ENCODE data around the gene EXOC6B. TPM values are rescaled to one million over a fixed set of nuclear protein-coding genes. Genes with fewer than 3 reads are reported as not detected.

Gene EXOC6B
- total and polyA plus RNA-seq, 9 of the 15 experiments (the other 6 are each of a cell fraction or from before 2014, with no cell fraction given): 0.28 to 4.2 (median 2.0) TPM

- CTCF ChIA-PET (ENCODE audit: low intra/inter-chr PET ratio): no interaction called here
- H3K4me3 ChIP-seq: no peak overlapping the region
- in situ Hi-C loops (cut with MboI): no loop called here
- H3K27ac ChIP-seq (ENCODE audit: extremely low read depth, low read depth, low read length): no peak overlapping the region
- no peak overlapping the region for H2AFZ ChIP-seq (ENCODE audit: low read depth, low read length)
- no peak overlapping the region for H3K9ac ChIP-seq (ENCODE audit: insufficient read depth in 1 of 2, low read depth in 2 of 2, low read length in 2 of 2)
- intact Hi-C loops (cut with micrococcal nuclease): loop anchor here (5.0 kb wide), 1 partner anchor 588 kb away; no protein-coding TSS in a partner anchor
- peaks cover 0 to 17% of the 10 kb centered on the region in 2 experiments; a peak in 2 of 5 replicates for H3K4me1 ChIP-seq (replicated peaks in 1 of 2; ENCODE audit: control insufficient read depth in 2 of 2, insufficient read depth in 2 of 2, low read length in 2 of 2)
- no peak for DNase-seq (ENCODE audit: extremely low read depth in 1 of 4, low spot score in 3 of 4)
- 2% methylated on average over 16 of the region's 19 CpGs for WGBS (ENCODE audit: insufficient coverage, low coverage, missing lambda C conversion rate)
- H3K9me3 ChIP-seq (replicated peaks; ENCODE audit: control insufficient read depth, insufficient read depth, low read depth, low read length): no peaks in the 10 kb centered on the region
- H3K79me2 ChIP-seq (ENCODE audit: control insufficient read depth, insufficient read depth, low read length): no peaks in the 10 kb centered on the region
- H3K27me3 ChIP-seq (ENCODE audit: control insufficient read depth in 2 of 2, insufficient read depth in 2 of 2, low read length in 2 of 2): peaks cover 2 to 41% of the 10 kb centered on the region in 2 experiments; a peak in 2 of 5 replicates
- peaks cover 5% of the 10 kb centered on the region for H3K9me1 ChIP-seq (ENCODE audit: control insufficient read depth, insufficient read depth, low read length)
- no peak for ATAC-seq
- no peak overlapping the region for H3K4me2 ChIP-seq (ENCODE audit: insufficient read depth, low read length)
- H3K36me3 ChIP-seq (ENCODE audit: control insufficient read depth, insufficient read depth, low read length): no peaks in the 10 kb centered on the region
- FAIRE-seq: no peak
- POLR2A ChIA-PET: no interaction called here
- no peaks in the 10 kb centered on the region; the same call in 1 of the 2 replicates for H4K20me1 ChIP-seq (replicated peaks; ENCODE audit: control insufficient read depth, insufficient read depth, low read length)
- BruUV-seq (replicated peaks): no TSS peak
- TF ChIP-seq ZNF12 (CRISPR knock-in tag; IDR thresholded peaks at IDR 0.05) (no peak), UBTF (IDR thresholded peaks at IDR 0.05; ENCODE audit: borderline replicate concordance in 1 of 2, low read depth in 2 of 2, low read length in 2 of 2) (no peak), IFI16 (CRISPR knock-in tag; IDR thresholded peaks at IDR 0.05) (no peak), ZBTB2 (IDR thresholded peaks at IDR 0.05) (no peak), SRSF1 (IDR thresholded peaks at IDR 0.05; ENCODE audit: low read depth, low read length) (no peak), ZFX (CRISPR knock-in tag; IDR thresholded peaks at IDR 0.05) (no peak), SLC30A9 (CRISPR knock-in tag; IDR thresholded peaks at IDR 0.05) (no peak), HINFP (tag; conservative IDR thresholded peaks at IDR 0.05; ENCODE audit: low read depth) (no peak), DPF2 (IDR thresholded peaks at IDR 0.05) (no peak), DIDO1 (tag; IDR thresholded peaks at IDR 0.05; ENCODE audit: low read depth) (no peak), RBM39 (optimal IDR thresholded peaks at IDR 0.05; ENCODE audit: low read depth, low read length) (no peak)
- TF ChIP-seq, protein P1, sequence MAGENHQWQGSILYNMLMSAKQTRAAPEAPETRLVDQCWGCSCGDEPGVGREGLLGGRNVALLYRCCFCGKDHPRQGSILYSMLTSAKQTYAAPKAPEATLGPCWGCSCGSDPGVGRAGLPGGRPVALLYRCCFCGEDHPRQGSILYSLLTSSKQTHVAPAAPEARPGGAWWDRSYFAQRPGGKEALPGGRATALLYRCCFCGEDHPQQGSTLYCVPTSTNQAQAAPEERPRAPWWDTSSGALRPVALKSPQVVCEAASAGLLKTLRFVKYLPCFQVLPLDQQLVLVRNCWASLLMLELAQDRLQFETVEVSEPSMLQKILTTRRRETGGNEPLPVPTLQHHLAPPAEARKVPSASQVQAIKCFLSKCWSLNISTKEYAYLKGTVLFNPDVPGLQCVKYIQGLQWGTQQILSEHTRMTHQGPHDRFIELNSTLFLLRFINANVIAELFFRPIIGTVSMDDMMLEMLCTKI (IDR thresholded peaks at IDR 0.05; ENCODE audit: partially characterized antibody): no peak
Measured at GRCh38 chr2:72134997-72135800, 690.6 kb downstream of the EXOC6B start.

All from K562 (cell line).